PC-3 (cell line): Measurements from ENCODE around the gene TYRO3. TPM values are rescaled to one million over a fixed set of nuclear protein-coding genes. Genes with fewer than 3 reads are reported as not detected.

Experiments used
- ATAC-seq: fragments of 200-7000 bp; cut with Tn5 transposase; 2 replicates; pipeline ENCODE4 v1.9.1; 2020; ENCODE audit warnings: mild to moderate bottlenecking, moderate library complexity
- Bru-seq: library from RNA; stranded (reverse); fragments of 400-500 nt; gene quantifications from one replicate; lab custom pipeline; 2021; lab: Mats Ljungman, UMichigan
- BruChase-seq, 2 experiments: library from RNA; stranded (reverse); fragments of 400-500 nt; gene quantifications; one replicate each; lab custom pipeline; 2021; lab: Mats Ljungman, UMichigan
- BruUV-seq: library from RNA; stranded (reverse); fragments of 400-500 nt; replicated peaks from 2 replicates; lab custom pipeline; 2021; lab: Mats Ljungman, UMichigan
- CTCF ChIA-PET: fragments of 300-600 bp; sonication (Branson Sonifier 250); formaldehyde crosslinking; loops from one replicate; lab custom pipeline; 2022; ENCODE audit warnings: antibody characterized with exemption; lab: Charles Lee
- POLR2A ChIA-PET: fragments of 300-600 bp; sonication (Branson Sonifier 250); formaldehyde crosslinking; loops from one replicate; lab custom pipeline; 2022; ENCODE audit warnings: antibody characterized with exemption; ENCODE audit not compliant: unreplicated experiment; lab: Charles Lee
- DNase-seq: peaks from one replicate; pipeline ENCODE4 v3.0.0-alpha.2; 2015
- H2AFZ ChIP-seq: fragments of 300-600 bp; sonication (generic); 2 replicates; pipeline ENCODE4 v1.6.0; 2016; ENCODE audit warnings: antibody characterized with exemption, low read length
- H3F3A ChIP-seq: fragments of 300-600 bp; sonication (generic); one replicate; pipeline ENCODE4 v1.6.0; 2017; ENCODE audit warnings: antibody characterized with exemption, low read length, control low read depth, mild to moderate bottlenecking; ENCODE audit not compliant: unreplicated experiment
- H3K27ac ChIP-seq: fragments of 300-600 bp; sonication (generic); 2 replicates; pipeline ENCODE4 v1.5.1; 2016; ENCODE audit warnings: mild to moderate bottlenecking, low read length
- H3K27me3 ChIP-seq: fragments of 300-600 bp; sonication (generic); 2 replicates; pipeline ENCODE4 v1.6.1; 2016; ENCODE audit warnings: low read length, mixed read lengths
- H3K36me3 ChIP-seq: fragments of 300-600 bp; sonication (generic); 2 replicates; pipeline ENCODE4 v1.6.1; 2016; ENCODE audit warnings: low read depth, mixed run types, low read length, mixed read lengths
- H3K4me1 ChIP-seq: fragments of 300-600 bp; sonication (generic); 2 replicates; pipeline ENCODE4 v1.5.1; 2016; ENCODE audit warnings: low read length; ENCODE audit not compliant: insufficient read depth
- H3K4me2 ChIP-seq: fragments of 300-600 bp; sonication (generic); 2 replicates; pipeline ENCODE4 v1.6.0; 2016; ENCODE audit warnings: low read length
- H3K4me3 ChIP-seq: fragments of 300-600 bp; sonication (generic); 2 replicates; pipeline ENCODE4 v1.5.1; 2016; ENCODE audit warnings: mild to moderate bottlenecking, low read length, mixed read lengths
- H3K79me2 ChIP-seq: fragments of 300-600 bp; sonication (generic); 2 replicates; pipeline ENCODE4 v1.6.1; 2017; ENCODE audit warnings: low read length, mixed read lengths
- H3K9ac ChIP-seq: fragments of 300-600 bp; sonication (generic); 2 replicates; pipeline ENCODE4 v1.6.0; 2016; ENCODE audit warnings: mild to moderate bottlenecking, low read length
- H3K9me2 ChIP-seq: fragments of 300-600 bp; sonication (generic); replicated peaks from 2 replicates; pipeline ENCODE4 v1.6.1; 2016; ENCODE audit warnings: mixed run types, low read length, mixed read lengths
- H3K9me3 ChIP-seq: fragments of 300-600 bp; sonication (generic); 2 replicates; pipeline ENCODE4 v1.6.1; 2016; ENCODE audit warnings: low read length, mixed read lengths
- H4K20me1 ChIP-seq: fragments of 300-600 bp; sonication (generic); 2 replicates; pipeline ENCODE4 v1.6.1; 2016; ENCODE audit warnings: low read length, mixed read lengths
- CTCF ChIP-seq: fragments of 300-600 bp; sonication (generic); conservative IDR thresholded peaks from 2 replicates; pipeline ENCODE4 v1.5.1; 2017; ENCODE audit warnings: antibody characterized with exemption, low read depth, mild to moderate bottlenecking, low read length
- EZH2 ChIP-seq: fragments of 300-600 bp; sonication (generic); IDR thresholded peaks from one replicate; pipeline ENCODE4 v1.6.1; 2017; ENCODE audit warnings: antibody characterized with exemption, mild to moderate bottlenecking, low read length; ENCODE audit not compliant: unreplicated experiment
- EZH2phosphoT487 ChIP-seq: fragments of 300-600 bp; sonication (generic); IDR thresholded peaks from 2 replicates; pipeline ENCODE4 v1.6.1; 2018; ENCODE audit warnings: mild to moderate bottlenecking, antibody characterized with exemption, low read length, borderline replicate concordance
- intact Hi-C: fragments of 100-400 bp; cut with micrococcal nuclease; formaldehyde crosslinking; loops from 2 replicates; pipeline ENCODE4 v1.9.0; 2023
- long read RNA-seq: library from polyadenylated mRNA; unstranded; transcript quantifications from one replicate; pipeline ENCODE4 v2.0.0, GENCODE V29; 2021; ENCODE audit not compliant: unreplicated experiment
- total RNA-seq: library from RNA; depleted of rRNA; stranded (reverse); fragments of >200 nt; gene quantifications from 2 replicates; pipeline ENCODE4 v1.2.3, GENCODE V29; 2014; rRNA removed

Gene TYRO3
- total RNA-seq: 20.0 and 23.5 TPM in 2 replicates
- percentile 42 among the genes with signal in this experiment for Bru-seq, nascent RNA
- BruChase-seq, experiment 1, labeled RNA remaining after a 6-hour chase: percentile 50 among the genes with signal in this experiment
- percentile 43 among the genes with signal in this experiment for BruChase-seq, experiment 2, labeled RNA remaining after a 2-hour chase
- long read RNA-seq, full-length matches to known transcripts: 26 of 48 reads
- long read RNA-seq, partial matches to known transcripts: 13 of 48 reads
- long read RNA-seq, other reads (novel, unspliced or antisense): 9 of 48 reads

- Histone ChIP-seq H3K9me3 (no peaks in the 10 kb centered on the region), H3K27me3 (no peaks in the 10 kb centered on the region), H2AFZ (peak within 1 kb of the TSS; percentile 95), H3K9me2 (no peaks in the 10 kb centered on the region), H3K79me2 (0 out of 2 replicates have a peak, but pooled peaks cover 6% of the 10 kb centered on the region), H3K9ac (peak within 1 kb of the TSS; percentile 49), H3K4me3 (peak within 1 kb of the TSS; percentile 76), H3K4me1 (peaks cover 25% of the 10 kb centered on the region), H3K36me3 (no peaks in the 10 kb centered on the region), H3K4me2 (peak within 1 kb of the TSS; percentile 98), H3K27ac (peak within 1 kb of the TSS; percentile 4; the same call in 1 of the 2 replicates), H3F3A (no peaks in the 10 kb centered on the region), H4K20me1 (no peaks in the 10 kb centered on the region)
- DNase-seq (peak; percentile 51), ATAC-seq (peak; percentile 52)
- TF ChIP-seq EZH2phosphoT487: no peak
- TF ChIP-seq CTCF: no peak
- no peak for TF ChIP-seq EZH2
- BruUV-seq: no TSS peak
- intact Hi-C loops: loop anchor here (5.0 kb wide), 1 partner anchor 51 kb away; no protein-coding TSS in a partner anchor
- ChIA-PET POLR2A (no interaction called here), CTCF (interaction anchor here (1.1 kb wide), 1 partner anchor 45 kb away, joined by 4 read pairs; no protein-coding TSS in a partner anchor)
Measured at GRCh38 chr15:41558400-41559238, at the start of gene TYRO3. TYRO3 (plus strand) TSS chr15:41559212; CDS start chr15:41559258, 46 bp downstream.

GRCh38 chr15:41510728-41511127 is 48.3 kb upstream of the TYRO3 start:
- no peaks in the 10 kb centered on the region for H4K20me1 ChIP-seq
- H3K27me3 ChIP-seq: no peaks in the 10 kb centered on the region
- no peaks in the 10 kb centered on the region for H3F3A ChIP-seq
- CTCF ChIA-PET: no interaction called here
- DNase-seq: no peak
- H3K4me2 ChIP-seq: no peak overlapping the region
- ATAC-seq: no peak
- TF ChIP-seq EZH2 (no peak), CTCF (no peak), EZH2phosphoT487 (no peak)
- intact Hi-C loops: no loop called here
- peaks cover 13% of the 10 kb centered on the region for H3K4me1 ChIP-seq
- no peaks in the 10 kb centered on the region for H3K36me3 ChIP-seq
- H3K9me3 ChIP-seq: no peaks in the 10 kb centered on the region
- H3K4me3 ChIP-seq: no peak overlapping the region
- no TSS peak for BruUV-seq
- H3K9ac ChIP-seq: no peak overlapping the region
- no peak overlapping the region for H2AFZ ChIP-seq
- POLR2A ChIA-PET: no interaction called here
- H3K9me2 ChIP-seq: no peaks in the 10 kb centered on the region
- no peak overlapping the region for H3K27ac ChIP-seq
- no peaks in the 10 kb centered on the region for H3K79me2 ChIP-seq
